CD4-positive, CD25-positive, alpha-beta regulatory T cell (primary cell): ENCODE measurements around the gene KCNQ5. TPM values are rescaled to one million over a fixed set of nuclear protein-coding genes. Genes with fewer than 3 reads are reported as not detected.

Experiments used
- ATAC-seq, 2 donors: fragments of 150-1000 bp; cut with Tn5 transposase; one replicate each; pipeline ENCODE4 v1.10.0; 2021; ENCODE audit warnings: low read depth in 2 of 2, moderate number of reproducible peaks in 2 of 2, moderate library complexity in 1 of 2
- DNase-seq, 3 donors: peaks; one replicate each; pipeline versions ENCODE4 v3.0.0 to v3.0.0-alpha.2; 2012 to 2022; ENCODE audit warnings: mixed read lengths in 1 of 3
- H3K27ac ChIP-seq: one replicate; pipeline ENCODE4 v1.7.0; 2013; ENCODE audit warnings: mild to moderate bottlenecking, low read length; ENCODE audit not compliant: insufficient read depth, poor library complexity, severe bottlenecking
- H3K27me3 ChIP-seq: one replicate; pipeline ENCODE4 v1.7.0; 2013; ENCODE audit warnings: low read length; ENCODE audit not compliant: control insufficient read depth, insufficient read depth
- H3K36me3 ChIP-seq: one replicate; pipeline ENCODE4 v1.7.0; 2013; ENCODE audit warnings: mild to moderate bottlenecking, low read length, moderate library complexity; ENCODE audit not compliant: control insufficient read depth, insufficient read depth
- H3K4me1 ChIP-seq: 2 replicates; pipeline ENCODE4 v1.7.0; 2013; ENCODE audit warnings: mild to moderate bottlenecking, low read length; ENCODE audit not compliant: insufficient read depth, control insufficient read depth, poor library complexity, severe bottlenecking
- H3K4me3 ChIP-seq: one replicate; pipeline ENCODE4 v1.7.0; 2013; ENCODE audit warnings: low read depth, mild to moderate bottlenecking, low read length, moderate library complexity
- H3K9me3 ChIP-seq, 2 experiments: 1 replicate in 1 of 2; 2 replicates in 1 of 2; pipeline ENCODE4 v1.7.0; 2013; ENCODE audit warnings: low read length in 2 of 2, mild to moderate bottlenecking in 1 of 2, moderate library complexity in 1 of 2; ENCODE audit not compliant: control insufficient read depth in 2 of 2
- H3K27ac Mint-ChIP-seq, 3 donors: one replicate each; pipeline ENCODE4 v1.8.0; 2020 to 2022; ENCODE audit warnings: mild to moderate bottlenecking in 3 of 3, mixed read lengths in 3 of 3, moderate library complexity in 2 of 3
- H3K27me3 Mint-ChIP-seq: one replicate; pipeline ENCODE4 v1.8.0; 2022; ENCODE audit warnings: mild to moderate bottlenecking, mixed read lengths
- H3K36me3 Mint-ChIP-seq: one replicate; pipeline ENCODE4 v1.8.0; 2020; ENCODE audit warnings: mixed read lengths
- H3K4me1 Mint-ChIP-seq, 4 donors: one replicate each; pipeline ENCODE4 v1.8.0; 2020 to 2022; ENCODE audit warnings: mixed read lengths in 4 of 4, mild to moderate bottlenecking in 1 of 4
- H3K4me3 Mint-ChIP-seq, 4 donors: one replicate each; pipeline ENCODE4 v1.8.0; 2020 to 2022; ENCODE audit warnings: mild to moderate bottlenecking in 4 of 4, mixed read lengths in 4 of 4, moderate library complexity in 3 of 4
- H3K9me3 Mint-ChIP-seq, 7 donors: one replicate each; pipeline ENCODE4 v1.8.0; 2020 to 2022; ENCODE audit warnings: mixed read lengths in 7 of 7, mild to moderate bottlenecking in 3 of 7, moderate library complexity in 2 of 7
- polyA plus RNA-seq, 4 donors: library from polyadenylated mRNA; unstranded; fragments of 300-500 nt; fragmentation: Illumina TruSeq; gene quantifications; one replicate each; pipeline ENCODE4 v1.2.3, GENCODE V29; 2021
- total RNA-seq: library from RNA; stranded (reverse); gene quantifications from one replicate; pipeline ENCODE4 v1.2.3, GENCODE V29; 2022

Gene KCNQ5
- total and polyA plus RNA-seq, 5 donors from 2014 or later: 0.45 to 2.5 (median 1.8) TPM

DNA sequence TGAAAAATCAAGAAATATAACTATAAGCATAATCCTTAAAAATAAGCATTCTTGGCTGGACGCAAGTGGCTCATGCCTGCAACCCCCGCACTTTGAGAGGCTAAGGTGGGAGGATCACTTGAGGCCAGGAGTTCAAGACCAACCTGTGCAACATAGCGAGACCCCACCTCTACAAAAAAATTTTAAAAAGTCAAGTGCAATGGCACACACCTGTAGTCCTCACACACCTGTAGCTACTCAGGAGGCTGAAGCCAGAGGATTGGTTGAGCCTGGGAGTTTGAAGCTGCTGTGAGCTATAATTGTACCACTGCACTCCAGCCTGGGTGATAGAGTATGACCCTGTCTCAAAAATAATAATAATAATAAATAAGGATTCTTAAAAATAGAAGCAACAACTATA lies 494.5 kb downstream of the KCNQ5 start:
- H3K36me3 Mint-ChIP-seq: peaks cover 8% of the 10 kb centered on the region

DNA sequence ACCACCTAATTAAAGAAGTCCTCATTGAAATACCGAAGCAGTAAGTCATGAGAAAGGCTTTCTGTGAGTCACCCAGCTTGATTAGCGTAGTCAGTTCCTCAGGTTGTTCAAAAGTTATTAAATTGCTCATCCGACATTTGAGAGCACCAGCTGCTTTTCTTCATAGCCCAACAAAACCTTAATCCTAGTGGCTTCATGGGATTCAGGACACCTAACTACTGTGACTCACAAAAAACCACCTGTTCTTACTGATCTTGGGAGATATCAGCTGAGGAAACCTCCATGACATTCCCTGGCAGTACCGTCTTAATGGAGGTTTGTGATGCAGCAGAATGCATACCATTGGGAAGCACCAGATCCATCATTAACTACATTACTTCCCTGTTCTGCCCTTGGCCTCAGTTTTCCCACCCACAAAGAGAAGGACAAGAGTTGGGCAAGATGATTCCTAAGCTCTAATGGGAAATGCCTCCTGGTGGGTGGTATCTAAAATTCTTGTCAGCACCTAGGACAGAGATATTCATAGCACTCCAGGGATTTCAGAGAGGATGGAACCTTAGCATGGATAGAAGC lies 499.6 kb downstream of the KCNQ5 start:
- ATAC-seq (no peak), DNase-seq (no peak)
- Mint-ChIP-seq H3K4me3 (no peak overlapping the region), H3K27ac (no peak overlapping the region), H3K4me1 (no peaks in the 10 kb centered on the region), H3K27me3 (no peaks in the 10 kb centered on the region), H3K36me3 (peaks cover 5% of the 10 kb centered on the region), H3K9me3 (no peaks in the 10 kb centered on the region)
- Histone ChIP-seq H3K36me3 (no peaks in the 10 kb centered on the region), H3K27ac (no peak overlapping the region), H3K27me3 (no peaks in the 10 kb centered on the region), H3K4me1 (no peaks in the 10 kb centered on the region), H3K4me3 (no peak overlapping the region), H3K9me3 (no peaks in the 10 kb centered on the region)

More for the DNA sequence above, 494.5 kb downstream of the KCNQ5 start:
- Mint-ChIP-seq H3K9me3 (no peaks in the 10 kb centered on the region), H3K27me3 (no peaks in the 10 kb centered on the region), H3K27ac (no peak overlapping the region), H3K4me3 (no peak overlapping the region), H3K4me1 (no peaks in the 10 kb centered on the region)
- Histone ChIP-seq H3K36me3 (no peaks in the 10 kb centered on the region), H3K27ac (no peak overlapping the region), H3K4me1 (no peaks in the 10 kb centered on the region), H3K4me3 (no peak overlapping the region), H3K27me3 (no peaks in the 10 kb centered on the region), H3K9me3 (no peaks in the 10 kb centered on the region)
- DNase-seq (no peak), ATAC-seq (no peak)

DNA sequence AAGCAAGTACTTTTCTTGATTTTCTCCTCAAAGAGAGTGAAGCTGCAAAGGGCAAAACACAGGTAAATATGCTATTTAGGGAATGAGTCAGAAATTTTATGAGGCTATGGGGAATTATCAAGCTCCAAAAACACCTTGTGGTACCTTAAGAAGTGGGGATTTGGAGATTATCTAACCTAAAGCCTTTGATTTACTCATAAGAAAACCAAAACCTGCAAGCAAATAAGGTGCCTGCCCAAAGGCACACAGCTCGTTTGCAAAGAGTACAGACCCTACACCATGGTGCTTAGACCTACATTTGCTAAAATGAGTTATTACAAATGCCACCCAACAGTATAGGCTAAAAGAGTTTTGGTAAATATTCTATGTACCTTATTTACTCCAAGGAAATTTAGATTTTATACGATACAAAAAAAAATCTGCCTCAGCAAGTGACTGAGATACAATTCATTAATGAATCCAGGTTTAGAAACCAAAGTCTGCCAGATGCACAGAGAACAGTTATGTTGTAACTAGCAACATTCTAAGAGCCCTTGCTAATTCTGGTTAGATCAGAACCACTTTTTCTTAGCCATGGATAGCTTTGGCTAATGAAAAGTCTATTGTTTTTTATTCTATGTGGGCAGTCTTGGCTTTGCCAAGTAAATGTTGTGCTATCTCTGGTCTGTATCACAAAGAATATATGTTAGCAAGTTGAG lies 501.9 kb downstream of the KCNQ5 start:
- no peaks in the 10 kb centered on the region for H3K27me3 ChIP-seq
- H3K36me3 Mint-ChIP-seq: peaks cover 5% of the 10 kb centered on the region
- no peak overlapping the region for H3K27ac Mint-ChIP-seq
- no peak overlapping the region for H3K4me3 ChIP-seq
- no peak overlapping the region for H3K27ac ChIP-seq
- DNase-seq (no peak), ATAC-seq (no peak)
- H3K4me3 Mint-ChIP-seq: no peak overlapping the region
- no peaks in the 10 kb centered on the region for H3K9me3 Mint-ChIP-seq
- H3K27me3 Mint-ChIP-seq: no peaks in the 10 kb centered on the region
- no peaks in the 10 kb centered on the region for H3K4me1 Mint-ChIP-seq
- H3K9me3 ChIP-seq: no peaks in the 10 kb centered on the region
- H3K4me1 ChIP-seq: no peaks in the 10 kb centered on the region
- H3K36me3 ChIP-seq: no peaks in the 10 kb centered on the region

DNA sequence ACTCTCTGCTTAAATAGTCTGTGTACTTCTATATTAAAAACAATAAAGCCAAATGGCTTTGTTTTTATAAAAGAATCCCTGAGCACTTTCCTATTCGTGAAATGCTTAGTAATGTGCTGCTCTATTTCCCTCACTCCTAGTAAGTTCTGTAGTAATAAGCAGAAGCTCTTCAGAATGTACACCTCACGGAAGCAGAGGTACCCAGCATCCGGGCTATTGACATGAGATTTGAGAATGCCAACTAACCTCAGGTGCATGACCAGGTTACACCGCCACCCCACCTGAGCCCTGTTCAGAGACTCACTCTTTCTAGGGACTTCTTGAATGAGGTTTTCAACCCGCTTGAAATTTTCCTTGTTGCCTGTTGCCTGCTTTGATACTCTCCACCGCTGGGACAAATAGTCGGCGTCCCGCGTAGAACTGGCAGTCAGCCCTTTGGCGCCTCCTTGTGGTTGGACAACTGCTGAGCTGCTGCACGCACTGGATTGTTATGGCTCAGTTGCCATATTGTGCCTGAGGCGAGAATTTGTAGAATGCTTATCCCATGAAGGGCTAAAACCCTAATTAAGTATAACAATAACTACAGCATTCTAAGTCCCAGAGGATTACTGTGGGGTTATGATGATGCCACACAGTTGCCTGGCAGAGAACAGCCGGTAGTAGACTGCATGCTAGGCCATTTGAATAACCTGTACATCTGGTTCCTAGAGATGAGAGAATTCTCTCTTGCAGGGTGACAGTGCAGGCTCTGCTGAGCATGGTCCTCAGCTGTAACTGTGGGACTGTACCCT lies 508.0 kb downstream of the KCNQ5 start:
- H3K27ac Mint-ChIP-seq: peak overlapping the region in 1 of 3 donors; percentile 14
- Histone ChIP-seq H3K36me3 (no peaks in the 10 kb centered on the region), H3K27ac (no peak overlapping the region), H3K4me3 (peak overlapping the region; percentile 46), H3K27me3 (no peaks in the 10 kb centered on the region), H3K9me3 (no peaks in the 10 kb centered on the region), H3K4me1 (no peaks in the 10 kb centered on the region)
- H3K36me3 Mint-ChIP-seq: no peaks in the 10 kb centered on the region
- peak overlapping the region in 1 of 4 donors; percentile 32 for H3K4me3 Mint-ChIP-seq
- H3K4me1 Mint-ChIP-seq: peaks cover 0 to 5% (median 1%) of the 10 kb centered on the region in 4 donors
- peak; percentile 74 to 79 for ATAC-seq
- H3K27me3 Mint-ChIP-seq: peaks cover 6% of the 10 kb centered on the region
- DNase-seq: peak; percentile 50 to 74 (median 69)
- peaks cover 0 to 1% (median 0%) of the 10 kb centered on the region in 7 donors for H3K9me3 Mint-ChIP-seq

DNA sequence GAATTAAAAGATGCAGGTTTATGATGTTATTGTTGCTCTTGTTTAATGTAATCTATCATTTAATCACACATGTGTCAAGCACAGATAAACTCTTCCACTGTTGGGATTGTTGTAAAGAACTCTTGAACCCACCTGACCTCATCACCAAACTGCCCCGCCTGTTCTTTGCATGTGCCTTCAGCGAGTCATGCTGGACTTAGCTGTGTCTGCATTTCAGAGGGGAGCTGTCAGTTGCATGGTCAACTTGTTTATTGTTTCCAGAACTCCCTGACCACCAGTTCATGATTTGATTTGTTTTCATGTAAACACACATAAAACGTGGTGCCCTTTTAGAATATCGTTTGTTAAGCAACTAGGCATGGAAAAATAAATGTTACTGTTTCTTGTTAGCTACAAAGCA lies 509.8 kb downstream of the KCNQ5 start:
- peaks cover 6% of the 10 kb centered on the region for H3K27me3 Mint-ChIP-seq
- Histone ChIP-seq H3K4me3 (no peak overlapping the region), H3K27me3 (no peaks in the 10 kb centered on the region), H3K4me1 (no peaks in the 10 kb centered on the region), H3K36me3 (no peaks in the 10 kb centered on the region), H3K9me3 (no peaks in the 10 kb centered on the region), H3K27ac (no peak overlapping the region)
- H3K4me1 Mint-ChIP-seq: peaks cover 0 to 5% (median 1%) of the 10 kb centered on the region in 4 donors
- DNase-seq (no peak), ATAC-seq (no peak)
- peaks cover 0 to 1% (median 0%) of the 10 kb centered on the region in 7 donors for H3K9me3 Mint-ChIP-seq
- H3K27ac Mint-ChIP-seq: no peak overlapping the region
- no peaks in the 10 kb centered on the region for H3K36me3 Mint-ChIP-seq
- no peak overlapping the region for H3K4me3 Mint-ChIP-seq

DNA sequence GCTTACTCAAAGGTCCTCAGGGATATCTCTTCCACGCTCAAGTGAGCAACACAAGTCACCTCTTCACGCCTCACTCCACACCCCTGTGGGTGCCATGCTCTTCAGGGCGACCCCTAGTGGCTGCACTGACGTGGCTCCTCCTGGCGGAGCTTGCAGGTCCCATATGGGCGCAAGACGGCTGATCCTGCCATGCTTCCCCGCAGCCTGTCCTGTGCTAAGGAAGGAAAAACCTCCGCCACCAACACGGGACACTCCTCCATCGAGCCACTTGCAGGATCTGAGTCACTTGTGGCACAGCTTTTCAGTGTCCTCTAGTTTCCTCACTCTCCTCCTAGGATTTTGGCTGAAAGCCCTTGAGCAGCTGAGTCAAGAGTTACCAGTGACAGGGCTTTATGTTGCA lies 512.7 kb downstream of the KCNQ5 start:
- peak in 1 of 3 donors; percentile 37 for DNase-seq
- Histone ChIP-seq H3K4me1 (no peaks in the 10 kb centered on the region), H3K27ac (no peak overlapping the region), H3K4me3 (no peak overlapping the region), H3K36me3 (no peaks in the 10 kb centered on the region), H3K9me3 (no peaks in the 10 kb centered on the region), H3K27me3 (no peaks in the 10 kb centered on the region)
- no peaks in the 10 kb centered on the region for H3K36me3 Mint-ChIP-seq
- H3K27me3 Mint-ChIP-seq: peaks cover 6% of the 10 kb centered on the region
- no peak overlapping the region for H3K4me3 Mint-ChIP-seq
- no peak overlapping the region for H3K27ac Mint-ChIP-seq
- no peak for ATAC-seq
- H3K4me1 Mint-ChIP-seq: peaks cover 0 to 4% (median under 1%) of the 10 kb centered on the region in 4 donors
- H3K9me3 Mint-ChIP-seq: peaks cover 0 to 1% (median 0%) of the 10 kb centered on the region in 7 donors

DNA sequence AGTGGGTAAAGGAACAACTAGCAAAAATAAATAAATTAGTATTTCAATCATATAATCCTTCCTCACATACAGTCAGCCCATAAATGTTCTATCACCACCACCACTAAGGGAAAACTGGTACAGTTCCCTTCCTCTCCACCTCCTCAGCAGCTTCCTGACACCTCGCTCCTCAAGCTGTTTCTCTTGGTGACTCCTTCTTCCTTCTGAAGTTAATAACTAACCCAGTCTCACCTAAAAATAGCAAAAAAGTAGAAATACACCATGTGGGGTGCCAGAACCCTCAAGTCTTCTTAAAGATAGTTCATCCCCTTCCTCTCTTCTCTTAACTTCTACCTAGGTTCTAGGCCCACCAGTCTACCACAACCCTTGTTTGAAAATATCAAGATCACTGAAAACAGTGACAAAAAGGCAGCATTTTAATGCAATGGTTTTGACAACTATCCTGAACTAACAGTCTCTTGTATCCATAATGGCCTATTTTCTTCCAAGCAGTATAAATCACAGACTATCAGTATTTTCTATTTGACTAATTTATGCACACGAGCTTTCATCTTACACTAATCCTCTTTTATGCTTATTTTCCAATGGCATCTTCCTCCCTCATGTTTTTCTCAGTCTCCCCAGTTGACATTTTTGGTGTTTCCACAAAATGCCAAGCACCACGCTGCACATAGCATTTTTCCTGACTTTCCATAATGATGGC lies 518.0 kb downstream of the KCNQ5 start:
- H3K4me3 Mint-ChIP-seq: no peak overlapping the region
- Histone ChIP-seq H3K36me3 (no peaks in the 10 kb centered on the region), H3K4me3 (no peak overlapping the region), H3K27ac (no peak overlapping the region), H3K9me3 (no peaks in the 10 kb centered on the region), H3K27me3 (no peaks in the 10 kb centered on the region), H3K4me1 (no peaks in the 10 kb centered on the region)
- DNase-seq (no peak), ATAC-seq (no peak)
- H3K9me3 Mint-ChIP-seq: peaks cover 0 to 4% (median 0%) of the 10 kb centered on the region in 7 donors
- peaks cover 0 to 2% (median 0%) of the 10 kb centered on the region in 4 donors for H3K4me1 Mint-ChIP-seq
- H3K36me3 Mint-ChIP-seq: no peaks in the 10 kb centered on the region
- no peak overlapping the region for H3K27ac Mint-ChIP-seq
- H3K27me3 Mint-ChIP-seq: peaks cover 8% of the 10 kb centered on the region
